Measurements from ENCODE around the gene CNIH2. TPM values are rescaled to one million over a fixed set of nuclear protein-coding genes. Genes with fewer than 3 reads are reported as not detected.

The CNIH2 gene
- total and polyA plus RNA-seq, 9 of the 15 experiments (the other 6 are each of a cell fraction or from before 2014, with no cell fraction given) = 0.26 to 0.89 (median 0.40) TPM; not detected in 4

GRCh38 chr11:66289548-66290329, 11.8 kb downstream of the CNIH2 start (continued):
- TF ChIP-seq ATF1 (CRISPR knock-in tag; IDR thresholded peaks at IDR 0.05) = 0 out of 2 replicates have a peak, but pooled peaks have one; percentile 9
- TF ChIP-seq ATF1 (tag; IDR thresholded peaks at IDR 0.05) = no peak
- TF ChIP-seq MED1 (CRISPR knock-in tag; IDR thresholded peaks at IDR 0.05; ENCODE audit: borderline replicate concordance) = no peak
- TF ChIP-seq PREB (CRISPR knock-in tag; IDR thresholded peaks at IDR 0.05) = no peak
- TF ChIP-seq CTCF (IDR thresholded peaks at IDR 0.05 in 2 of 3, conservative IDR thresholded peaks at IDR 0.05 in 1 of 3; ENCODE audit: insufficient read depth in 2 of 3, low read depth in 1 of 3, low read length in 3 of 3) = no peak
- peak; percentile 86 for TF ChIP-seq CTBP1 (IDR thresholded peaks at IDR 0.05; ENCODE audit: borderline replicate concordance)
- TF ChIP-seq RERE (CRISPR knock-in tag; IDR thresholded peaks at IDR 0.05; ENCODE audit: borderline replicate concordance) = 0 out of 2 replicates have a peak, but pooled peaks have one; percentile 78
- TF ChIP-seq HDAC3 (IDR thresholded peaks at IDR 0.05; ENCODE audit: borderline replicate concordance, partially characterized antibody) = no peak
- TF ChIP-seq SRF (CRISPR knock-in tag; IDR thresholded peaks at IDR 0.05) = peak in 1 of 2 experiments; percentile 72; a peak in 1 of 4 replicates
- peak in 1 of 2 experiments; percentile 32 for TF ChIP-seq E2F6 (IDR thresholded peaks at IDR 0.05; ENCODE audit: borderline replicate concordance in 1 of 2, extremely low read depth in 1 of 2, insufficient read depth in 1 of 2, insufficient read length in 1 of 2, low read depth in 1 of 2, low read length in 1 of 2, poor library complexity in 1 of 2, severe bottlenecking in 1 of 2)
- peak; percentile 87; the same call in 1 of the 2 replicates for TF ChIP-seq ZNF124 (CRISPR knock-in tag; IDR thresholded peaks at IDR 0.05)
- TF ChIP-seq PHF21A (IDR thresholded peaks at IDR 0.05; ENCODE audit: borderline replicate concordance, low read depth) = 0 out of 2 replicates have a peak, but pooled peaks have one; percentile 38
- no peak for TF ChIP-seq HNRNPH1 (optimal IDR thresholded peaks at IDR 0.05; ENCODE audit: low read depth, low read length)
- TF ChIP-seq ZNF561 (CRISPR knock-in tag; conservative IDR thresholded peaks at IDR 0.05) = no peak
- TF ChIP-seq PHF20 (IDR thresholded peaks at IDR 0.05; ENCODE audit: partially characterized antibody) = no peak

Data from K562 (cell line).